ENCODE measurements around the gene GPC5. TPM values are rescaled to one million over a fixed set of nuclear protein-coding genes. Genes with fewer than 3 reads are reported as not detected.

Gene GPC5
- total RNA-seq, 1 experiment from 2014 or later: 0.15 TPM

- Histone ChIP-seq H4K20me1 (ENCODE audit: control insufficient read depth, insufficient read depth, insufficient read length) (no peaks in the 10 kb centered on the region), H4K91ac (ENCODE audit: insufficient read length, low read depth, low read length) (no peak overlapping the region), H3K23ac (ENCODE audit: insufficient read length, low read depth, low read length) (no peak overlapping the region), H3K27ac (ENCODE audit: insufficient read length, low read depth, low read length) (no peak overlapping the region), H3K4me1 (ENCODE audit: insufficient read depth, low read length) (no peaks in the 10 kb centered on the region), H2BK15ac (ENCODE audit: low read depth, low read length) (no peak overlapping the region), H3K9ac (ENCODE audit: extremely low read depth, insufficient read length, low read length) (no peak overlapping the region), H3K4ac (ENCODE audit: low read depth, low read length) (no peak overlapping the region), H2BK12ac (ENCODE audit: insufficient read length, low read depth, low read length) (no peak overlapping the region), H4K8ac (replicated peaks; ENCODE audit: insufficient read length, low read depth, low read length) (no peak overlapping the region), H3K56ac (ENCODE audit: insufficient read length, low read depth, low read length) (no peak overlapping the region), H2BK5ac (ENCODE audit: insufficient read length, low read length) (no peak overlapping the region), H3K79me2 (ENCODE audit: insufficient read depth, low read length) (no peaks in the 10 kb centered on the region), H3K14ac (ENCODE audit: insufficient read depth, low read length) (no peak overlapping the region), H3K79me1 (ENCODE audit: insufficient read depth, low read depth, low read length, poor library complexity, severe bottlenecking) (no peaks in the 10 kb centered on the region), H2BK20ac (ENCODE audit: low read depth, low read length, poor library complexity, severe bottlenecking) (no peak overlapping the region), H3K9me3 (ENCODE audit: control insufficient read depth, low read depth, low read length) (no peaks in the 10 kb centered on the region), H2AFZ (ENCODE audit: low read length) (no peak overlapping the region), H3K18ac (ENCODE audit: insufficient read length, low read depth, low read length) (no peak overlapping the region), H3K4me2 (ENCODE audit: insufficient read depth, insufficient read length, low read length) (no peak overlapping the region), H2BK120ac (ENCODE audit: low read depth, low read length, poor library complexity, severe bottlenecking) (no peak overlapping the region), H4K5ac (ENCODE audit: insufficient read length, low read depth, low read length) (no peak overlapping the region), H3K27me3 (ENCODE audit: insufficient read depth, low read length) (no peaks in the 10 kb centered on the region), H3T11ph (ENCODE audit: low read length) (no peak overlapping the region), H2AK5ac (ENCODE audit: insufficient read length, low read length) (no peak overlapping the region), H3K23me2 (ENCODE audit: insufficient read length, low read depth, low read length, poor library complexity, severe bottlenecking) (no peaks in the 10 kb centered on the region)
- no peak overlapping the region for H3K27ac Mint-ChIP-seq
- no peak for DNase-seq
- H3K4me1 Mint-ChIP-seq: no peaks in the 10 kb centered on the region
- WGBS (ENCODE audit: extremely low coverage, insufficient read length, low lambda C conversion rate): no CpG with 5 or more reads among the region's 4 CpGs
- no peaks in the 10 kb centered on the region; a peak in 2 of 5 replicates for H3K9me3 Mint-ChIP-seq
- no peaks in the 10 kb centered on the region; the same call in 1 of the 2 replicates for H3K27me3 Mint-ChIP-seq (ENCODE audit: low read depth)
- no peak overlapping the region for H3K4me3 Mint-ChIP-seq
- no peak for TF ChIP-seq CTCF (conservative IDR thresholded peaks at IDR 0.05)
- H3K36me3 Mint-ChIP-seq (ENCODE audit: insufficient read depth in 1 of 3, low read depth in 3 of 3): no peaks in the 10 kb centered on the region
Observed at GRCh38 chr13:92589955-92590354, 1191.5 kb downstream of the GPC5 start.

All from H9 (cell line).